IMR-90 (cell line): ENCODE results near the gene MCF2L2. TPM values are rescaled to one million over a fixed set of nuclear protein-coding genes. Genes with fewer than 3 reads are reported as not detected.
A peak's percentile ranks its signal among the peaks of the same experiment; 100 is the strongest.

Experiments used
- ATAC-seq: fragments of 200-7000 bp; cut with Tn5 transposase; 2 replicates; pipeline ENCODE4 v1.9.1; 2020; ENCODE audit warnings: low read depth, mild to moderate bottlenecking, moderate library complexity
- BruUV-seq: library from RNA; stranded (reverse); fragments of 400-500 nt; replicated peaks from 2 replicates; lab custom pipeline; 2021; lab: Mats Ljungman, UMichigan
- CTCF ChIA-PET: fragments of 300-600 bp; formaldehyde crosslinking; extraction: SDS; loops from one replicate; lab custom pipeline; 2021; ENCODE audit warnings: antibody characterized with exemption; lab: Yijun Ruan, JAX
- POLR2A ChIA-PET: fragments of 300-600 bp; sonication (Branson Sonifier 250); formaldehyde crosslinking; loops from one replicate; lab custom pipeline; 2022; ENCODE audit warnings: antibody characterized with exemption; ENCODE audit not compliant: unreplicated experiment; lab: Charles Lee
- DNase-seq: peaks from one replicate; pipeline ENCODE4 v3.0.0; 2013
- H2AFZ ChIP-seq: replicated peaks from 2 replicates; pipeline ENCODE3; 2013; ENCODE audit warnings: low read length, mild to moderate bottlenecking; ENCODE audit not compliant: poor library complexity
- H2AK5ac ChIP-seq: 2 replicates; pipeline ENCODE4 v1.6.1; 2013; ENCODE audit warnings: low read depth, low read length, inconsistent platforms
- H2AK9ac ChIP-seq: replicated peaks from 2 replicates; pipeline ENCODE3; 2013; ENCODE audit warnings: mild to moderate bottlenecking, low read depth, low read length, moderate library complexity; ENCODE audit not compliant: poor library complexity
- H2BK120ac ChIP-seq: 2 replicates; pipeline ENCODE4 v1.6.1; 2013; ENCODE audit warnings: low read depth, low read length, inconsistent platforms
- H2BK15ac ChIP-seq: 3 replicates; pipeline ENCODE4 v1.6.1; 2013; ENCODE audit warnings: low read depth, low read length, inconsistent platforms
- H2BK20ac ChIP-seq: 2 replicates; pipeline ENCODE4 v1.6.1; 2013; ENCODE audit warnings: low read depth, mild to moderate bottlenecking, inconsistent platforms, low read length, moderate library complexity
- H2BK5ac ChIP-seq: 2 replicates; pipeline ENCODE4 v1.6.1; 2013; ENCODE audit warnings: mild to moderate bottlenecking, low read depth, low read length, inconsistent platforms; ENCODE audit not compliant: poor library complexity, severe bottlenecking
- H3K14ac ChIP-seq: replicated peaks from 2 replicates; pipeline ENCODE4 v1.6.1; 2013; ENCODE audit warnings: low read depth, low read length, inconsistent platforms
- H3K18ac ChIP-seq: 2 replicates; pipeline ENCODE4 v1.6.1; 2013; ENCODE audit warnings: low read depth, low read length, control low read depth
- H3K23ac ChIP-seq: 2 replicates; pipeline ENCODE4 v1.6.1; 2013; ENCODE audit warnings: low read depth, low read length, inconsistent platforms
- H3K27ac ChIP-seq: 2 replicates; pipeline ENCODE4 v1.5.1; 2013; ENCODE audit warnings: mild to moderate bottlenecking, control low read depth, low read length; ENCODE audit not compliant: insufficient read depth
- H3K27me3 ChIP-seq: 2 replicates; pipeline ENCODE4 v1.6.1; 2013; ENCODE audit warnings: low read length; ENCODE audit not compliant: control insufficient read depth, insufficient read depth
- H3K36me3 ChIP-seq: 2 replicates; pipeline ENCODE4 v1.6.1; 2013; ENCODE audit warnings: low read length, mixed read lengths; ENCODE audit not compliant: control insufficient read depth, insufficient read depth
- H3K4ac ChIP-seq: 2 replicates; pipeline ENCODE4 v1.6.1; 2013; ENCODE audit warnings: low read depth, low read length, inconsistent platforms
- H3K4me1 ChIP-seq: 2 replicates; pipeline ENCODE4 v1.6.1; 2013; ENCODE audit warnings: low read length, mixed read lengths; ENCODE audit not compliant: control insufficient read depth, insufficient read depth
- H3K4me2 ChIP-seq: 2 replicates; pipeline ENCODE4 v1.6.1; 2013; ENCODE audit warnings: low read depth, mild to moderate bottlenecking, control low read depth, low read length, moderate library complexity
- H3K4me3 ChIP-seq: 2 replicates; pipeline ENCODE4 v1.5.1; 2013; ENCODE audit warnings: low read depth, mild to moderate bottlenecking, control low read depth, low read length, moderate library complexity; ENCODE audit not compliant: insufficient read depth
- H3K56ac ChIP-seq: 2 replicates; pipeline ENCODE4 v1.6.1; 2013; ENCODE audit warnings: low read length, inconsistent platforms; ENCODE audit not compliant: insufficient read depth; ENCODE audit errors: extremely low read depth
- H3K79me1 ChIP-seq, 2 experiments: 2 replicates each; pipeline ENCODE4 v1.6.1; 2013; ENCODE audit warnings: low read length in 2 of 2, inconsistent platforms in 1 of 2, low read depth in 1 of 2
- H3K9ac ChIP-seq: 2 replicates; pipeline ENCODE4 v1.6.1; 2013; ENCODE audit warnings: low read depth, low read length, control low read depth
- H3K9me1 ChIP-seq: 2 replicates; pipeline ENCODE4 v1.6.1; 2013; ENCODE audit warnings: low read length, inconsistent platforms; ENCODE audit not compliant: insufficient read depth
- H3K9me3 ChIP-seq: 2 replicates; pipeline ENCODE4 v1.6.1; 2013; ENCODE audit warnings: low read length; ENCODE audit not compliant: control insufficient read depth, insufficient read depth
- H4K20me1 ChIP-seq: 2 replicates; pipeline ENCODE4 v1.6.1; 2013; ENCODE audit warnings: low read length, inconsistent platforms; ENCODE audit not compliant: insufficient read depth
- H4K5ac ChIP-seq: 2 replicates; pipeline ENCODE4 v1.6.1; 2013; ENCODE audit warnings: mild to moderate bottlenecking, low read depth, low read length, control low read depth
- H4K8ac ChIP-seq, 2 experiments: 2 replicates each; pipeline ENCODE4 v1.6.1; 2013; ENCODE audit warnings: low read depth in 2 of 2, low read length in 2 of 2, control low read depth in 1 of 2, inconsistent platforms in 1 of 2
- H4K91ac ChIP-seq: 2 replicates; pipeline ENCODE4 v1.6.1; 2013; ENCODE audit warnings: low read depth, low read length, inconsistent platforms; ENCODE audit not compliant: insufficient read depth
- BHLHE40 ChIP-seq: fragments of 150-350 bp; IDR thresholded peaks from 2 replicates; pipeline ENCODE4 v1.6.1; 2016; ENCODE audit warnings: mild to moderate bottlenecking, low read depth, low read length
- CEBPB ChIP-seq: IDR thresholded peaks from 2 replicates; pipeline ENCODE4 v1.6.1; 2012; ENCODE audit warnings: low read depth, low read length, improper control_type of control experiment
- CHD1 ChIP-seq: IDR thresholded peaks from 2 replicates; pipeline ENCODE4 v1.6.1; 2012; ENCODE audit warnings: low read depth, low read length, improper control_type of control experiment
- CTCF ChIP-seq: conservative IDR thresholded peaks from 2 replicates; pipeline ENCODE4 v1.5.1; 2012; ENCODE audit warnings: mild to moderate bottlenecking, low read depth, low read length, improper control_type of control experiment
- FOS ChIP-seq: fragments of 150-350 bp; IDR thresholded peaks from 2 replicates; pipeline ENCODE4 v1.6.1; 2016; ENCODE audit warnings: low read depth, low read length
- MAFK ChIP-seq: IDR thresholded peaks from 2 replicates; pipeline ENCODE4 v1.6.1; 2012; ENCODE audit warnings: low read depth, low read length, improper control_type of control experiment
- MAZ ChIP-seq: IDR thresholded peaks from 2 replicates; pipeline ENCODE4 v1.6.1; 2012; ENCODE audit warnings: low read depth, mild to moderate bottlenecking, low read length, improper control_type of control experiment, moderate library complexity, borderline replicate concordance
- MXI1 ChIP-seq: IDR thresholded peaks from 2 replicates; pipeline ENCODE4 v1.6.1; 2012; ENCODE audit warnings: low read depth, mild to moderate bottlenecking, low read length, moderate library complexity, borderline replicate concordance
- NFE2L2 ChIP-seq: fragments of 150-350 bp; IDR thresholded peaks from 2 replicates; pipeline ENCODE4 v1.6.1; 2016; ENCODE audit warnings: low read depth, mild to moderate bottlenecking, low read length
- POLR2A ChIP-seq: IDR thresholded peaks from 2 replicates; pipeline ENCODE4 v1.6.1; 2012; ENCODE audit warnings: mild to moderate bottlenecking, low read depth, low read length
- RAD21 ChIP-seq: IDR thresholded peaks from 2 replicates; pipeline ENCODE4 v1.6.1; 2012; ENCODE audit warnings: low read length, improper control_type of control experiment
- RCOR1 ChIP-seq: IDR thresholded peaks from 2 replicates; pipeline ENCODE4 v1.6.1; 2012; ENCODE audit warnings: mild to moderate bottlenecking, low read length, improper control_type of control experiment; ENCODE audit not compliant: insufficient replicate concordance
- RFX5 ChIP-seq: IDR thresholded peaks from 2 replicates; pipeline ENCODE4 v1.8.0; 2012; ENCODE audit warnings: low read depth, mild to moderate bottlenecking, low read length, moderate library complexity
- SMC3 ChIP-seq: fragments of 150-350 bp; IDR thresholded peaks from 2 replicates; pipeline ENCODE4 v1.6.1; 2016; ENCODE audit warnings: low read depth, mild to moderate bottlenecking, antibody characterized with exemption, low read length, moderate library complexity
- USF2 ChIP-seq: fragments of 150-350 bp; IDR thresholded peaks from 2 replicates; pipeline ENCODE4 v1.6.1; 2017; ENCODE audit warnings: mild to moderate bottlenecking, antibody characterized with exemption, low read length, low read depth
- WGBS, 2 experiments: methylation state at CpG; one replicate each; pipeline versions ENCODE4 v1.1.5 to v1.1.7; 2013; ENCODE audit warnings: missing lambda C conversion rate in 2 of 2; ENCODE audit not compliant: insufficient read length in 1 of 2; ENCODE audit errors: extremely low coverage in 2 of 2; 5-methylcytosine and 5-hydroxymethylcytosine counted together
- dilution Hi-C: fragments of 300-500 bp; cut with HindIII; formaldehyde crosslinking; loops from one replicate; pipeline ENCODE4 v1.14.3; 2018; ENCODE audit warnings: low sequenced_read_pairs; ENCODE audit not compliant: unreplicated experiment
- in situ Hi-C: fragments of 300-500 bp; cut with MboI; formaldehyde crosslinking; loops from 3 replicates; pipeline ENCODE4 v1.14.3; 2019; ENCODE audit warnings: low sequenced_read_pairs, inconsistent platforms, mixed read lengths
- intact Hi-C: fragments of 100-400 bp; cut with micrococcal nuclease; formaldehyde crosslinking; loops from 2 replicates; pipeline ENCODE4 v1.10.0; 2022
- polyA plus RNA-seq, 3 experiments: library from polyadenylated mRNA; depleted of rRNA; stranded (reverse); fragments of >200 nt; gene quantifications; 2 replicates each; pipeline ENCODE4 v1.2.3, GENCODE V29; 2012; ENCODE audit warnings: low replicate concordance in 1 of 3
- total RNA-seq: library from RNA; depleted of rRNA; stranded (reverse); fragments of >200 nt; gene quantifications from 2 replicates; pipeline ENCODE4 v1.2.3, GENCODE V29; 2012
- TF ChIP-seq, protein P1 (sequence below): fragments of 150-350 bp; IDR thresholded peaks from 2 replicates; pipeline ENCODE4 v1.6.1; 2016; ENCODE audit warnings: low read depth, mild to moderate bottlenecking, low read length, moderate library complexity, borderline replicate concordance

The MCF2L2 gene
- total and polyA plus RNA-seq, 2 of the 4 experiments (the other 2 are of a cell fraction): under 0.01 TPM; not detected in 1

GRCh38 chr3:183375337-183375736, 53.1 kb downstream of the MCF2L2 start:
- Histone ChIP-seq H3K18ac (no peak overlapping the region), H3K9me3 (no peaks in the 10 kb centered on the region), H2BK120ac (no peak overlapping the region), H3K23ac (no peak overlapping the region), H3K36me3 (no peaks in the 10 kb centered on the region), H3K4me1 (peaks cover 3% of the 10 kb centered on the region; the same call in 1 of the 2 replicates), H4K8ac (no peak overlapping the region), H3K4me2 (no peak overlapping the region; the same call in 1 of the 2 replicates), H3K56ac (no peak overlapping the region), H3K27ac (no peak overlapping the region), H2BK20ac (no peak overlapping the region), H2AK5ac (no peak overlapping the region), H4K91ac (no peak overlapping the region), H2AFZ (no peak overlapping the region), H3K4ac (no peak overlapping the region), H2BK15ac (no peak overlapping the region), H2BK5ac (no peak overlapping the region), H3K79me1 (no peaks in the 10 kb centered on the region), H3K9me1 (no peaks in the 10 kb centered on the region), H4K20me1 (no peaks in the 10 kb centered on the region), H2AK9ac (no peak overlapping the region), H4K5ac (no peak overlapping the region), H3K9ac (no peak overlapping the region), H3K4me3 (no peak overlapping the region), H3K27me3 (peaks cover 24% of the 10 kb centered on the region), H3K14ac (no peak overlapping the region)
- TF ChIP-seq RCOR1 (no peak), CEBPB (no peak), BHLHE40 (no peak), RAD21 (no peak), FOS (no peak), MAFK (no peak), CHD1 (no peak), NFE2L2 (no peak), SMC3 (no peak), MXI1 (no peak), CTCF (no peak), POLR2A (no peak), MAZ (no peak), USF2 (no peak), RFX5 (no peak)
- TF ChIP-seq, protein P1, sequence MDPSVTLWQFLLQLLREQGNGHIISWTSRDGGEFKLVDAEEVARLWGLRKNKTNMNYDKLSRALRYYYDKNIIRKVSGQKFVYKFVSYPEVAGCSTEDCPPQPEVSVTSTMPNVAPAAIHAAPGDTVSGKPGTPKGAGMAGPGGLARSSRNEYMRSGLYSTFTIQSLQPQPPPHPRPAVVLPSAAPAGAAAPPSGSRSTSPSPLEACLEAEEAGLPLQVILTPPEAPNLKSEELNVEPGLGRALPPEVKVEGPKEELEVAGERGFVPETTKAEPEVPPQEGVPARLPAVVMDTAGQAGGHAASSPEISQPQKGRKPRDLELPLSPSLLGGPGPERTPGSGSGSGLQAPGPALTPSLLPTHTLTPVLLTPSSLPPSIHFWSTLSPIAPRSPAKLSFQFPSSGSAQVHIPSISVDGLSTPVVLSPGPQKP: no peak
- in situ Hi-C loops (loop anchor here (25.0 kb wide), 2 partner anchors 463 to 663 kb away; no protein-coding TSS in a partner anchor), intact Hi-C loops (no loop called here), dilution Hi-C loops (no loop called here)
- ChIA-PET POLR2A (no interaction called here), CTCF (interaction anchor here (1.1 kb wide), 1 partner anchor 191 kb away, joined by 5 read pairs; no protein-coding TSS in a partner anchor)
- no TSS peak for BruUV-seq
- 80% methylated on average over 1 of the region's 6 CpGs; no CpG with 5 or more reads in 1 of the 2 experiments for WGBS, 2 experiments
- DNase-seq (peak; percentile 47), ATAC-seq (no peak)
